Mesothelial cell of epicardium (in vitro differentiated cells): Measurements from ENCODE around the gene ARPP21. TPM values are rescaled to one million over a fixed set of nuclear protein-coding genes. Genes with fewer than 3 reads are reported as not detected.

ENCODE experiments used
- DNase-seq, 2 experiments: peaks; one replicate each; pipeline ENCODE4 v3.0.0; 2021; ENCODE audit warnings: low spot score in 2 of 2; ENCODE audit not compliant: unreplicated experiment in 2 of 2
- H3K27ac Mint-ChIP-seq: 2 replicates; pipeline ENCODE4 v1.8.0; 2021; ENCODE audit warnings: mixed read lengths
- H3K27me3 Mint-ChIP-seq: 2 replicates; pipeline ENCODE4 v1.8.0; 2021; ENCODE audit warnings: low read depth, mixed read lengths
- H3K36me3 Mint-ChIP-seq: 2 replicates; pipeline ENCODE4 v1.8.0; 2021; ENCODE audit warnings: mixed read lengths
- H3K4me1 Mint-ChIP-seq: 2 replicates; pipeline ENCODE4 v1.8.0; 2021; ENCODE audit warnings: mixed read lengths
- H3K4me3 Mint-ChIP-seq: 2 replicates; pipeline ENCODE4 v1.8.0; 2021; ENCODE audit warnings: mild to moderate bottlenecking, moderate library complexity, mixed read lengths
- H3K9me3 Mint-ChIP-seq: 2 replicates; pipeline ENCODE4 v1.8.0; 2021; ENCODE audit warnings: mixed read lengths
- CTCF ChIP-seq: fragments of 200-600 bp; sonication (generic); IDR thresholded peaks from one replicate; pipeline ENCODE4 v1.5.0; 2021; ENCODE audit warnings: antibody characterized with exemption; ENCODE audit not compliant: unreplicated experiment
- total RNA-seq: library from RNA; stranded (reverse); gene quantifications from 3 replicates; pipeline ENCODE4 v1.2.1, GENCODE V29; 2021

ARPP21 gene
- 0.67 to 1.1 TPM (median 0.68 TPM) in 3 replicates for total RNA-seq

- H3K4me1 Mint-ChIP-seq = peaks cover 21% of the 10 kb centered on the region
- DNase-seq = peak in 1 of 2 experiments; percentile 41
- TF ChIP-seq CTCF = no peak
- H3K4me3 Mint-ChIP-seq = peak within 1 kb of the TSS; percentile 80
- no peaks in the 10 kb centered on the region for H3K9me3 Mint-ChIP-seq
- no peak within 1 kb of the TSS for H3K27ac Mint-ChIP-seq
- H3K27me3 Mint-ChIP-seq = peaks cover 86% of the 10 kb centered on the region
- H3K36me3 Mint-ChIP-seq = no peaks in the 10 kb centered on the region
Observed at GRCh38 chr3:35639254-35640186, at the start of gene ARPP21. TSS of gene ARPP21 (plus strand) at chr3:35639525. CDS start at chr3:35681752, 42,227 bp downstream.

- H3K9me3 Mint-ChIP-seq = peaks cover 11% of the 10 kb centered on the region
- H3K27ac Mint-ChIP-seq = no peak overlapping the region
- H3K36me3 Mint-ChIP-seq = no peaks in the 10 kb centered on the region
- no peak for DNase-seq
- H3K4me3 Mint-ChIP-seq = no peak overlapping the region
- H3K27me3 Mint-ChIP-seq = no peaks in the 10 kb centered on the region
- H3K4me1 Mint-ChIP-seq = peaks cover 11% of the 10 kb centered on the region
- TF ChIP-seq CTCF = no peak
Observed at GRCh38 chr3:35592589-35593295, 46.6 kb upstream of the ARPP21 start.

- TF ChIP-seq CTCF = no peak
- Mint-ChIP-seq H3K4me1 (peaks cover 13% of the 10 kb centered on the region), H3K27ac (no peak overlapping the region), H3K36me3 (no peaks in the 10 kb centered on the region), H3K4me3 (no peak overlapping the region), H3K9me3 (peaks cover 6% of the 10 kb centered on the region), H3K27me3 (no peaks in the 10 kb centered on the region)
- no peak for DNase-seq
Observed at GRCh38 chr3:35594739-35595138, 44.6 kb upstream of the ARPP21 start.

GRCh38 chr3:35596335-35596995 lies 42.9 kb upstream of the ARPP21 start:
- no peaks in the 10 kb centered on the region for H3K36me3 Mint-ChIP-seq
- peaks cover 13% of the 10 kb centered on the region for H3K4me1 Mint-ChIP-seq
- H3K4me3 Mint-ChIP-seq = no peak overlapping the region
- H3K27ac Mint-ChIP-seq = no peak overlapping the region
- DNase-seq = no peak
- TF ChIP-seq CTCF = no peak
- H3K27me3 Mint-ChIP-seq = no peaks in the 10 kb centered on the region
- H3K9me3 Mint-ChIP-seq = peaks cover 6% of the 10 kb centered on the region

GRCh38 chr3:35597490-35597889 lies 41.8 kb upstream of the ARPP21 start:
- Mint-ChIP-seq H3K4me1 (peaks cover 20% of the 10 kb centered on the region), H3K27me3 (no peaks in the 10 kb centered on the region), H3K4me3 (no peak overlapping the region), H3K27ac (no peak overlapping the region), H3K36me3 (no peaks in the 10 kb centered on the region), H3K9me3 (peaks cover 6% of the 10 kb centered on the region)
- TF ChIP-seq CTCF = no peak
- DNase-seq = no peak
